Measurements from ENCODE around the gene UGT1A9. TPM values are rescaled to one million over a fixed set of nuclear protein-coding genes. Genes with fewer than 3 reads are reported as not detected.

Gene UGT1A9
- total and polyA plus RNA-seq, 10 of the 15 experiments (the other 5 are each of a cell fraction or from before 2014, with no cell fraction given) = 0.07 TPM; not detected in 9

DNA sequence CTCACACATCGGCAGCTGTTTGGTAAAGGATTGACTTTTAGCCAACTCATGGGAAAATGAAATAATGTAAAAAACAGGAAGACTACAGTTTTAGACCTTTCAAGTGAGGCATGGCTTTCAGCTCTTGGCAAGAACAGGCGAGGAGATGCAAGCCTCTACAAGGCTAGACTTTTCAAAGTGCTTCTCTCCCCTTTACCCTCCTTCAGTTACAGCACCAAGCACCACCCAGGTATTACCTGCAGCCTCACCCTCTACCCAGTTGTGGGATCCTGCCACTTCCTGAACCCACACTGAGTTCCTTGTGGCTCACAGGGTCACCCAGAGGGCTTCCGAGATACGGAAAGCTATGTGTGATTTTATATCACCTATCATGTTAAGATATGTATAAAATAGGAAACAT, 20.7 kb upstream of the UGT1A9 start:
- SMC1A ChIA-PET (ENCODE audit: uncharacterized antibody, unreplicated experiment) = no interaction called here
- Histone ChIP-seq H3K36me3 (ENCODE audit: control insufficient read depth in 2 of 2, insufficient read depth in 2 of 2, low read length in 1 of 2) (no peaks in the 10 kb centered on the region), H3K27ac (ENCODE audit: control insufficient read depth, insufficient read depth) (no peak overlapping the region), H3K4me1 (ENCODE audit: control insufficient read depth, insufficient read depth, low read length) (no peaks in the 10 kb centered on the region), H3K4me2 (ENCODE audit: control insufficient read depth, insufficient read depth) (no peak overlapping the region), H3K79me2 (ENCODE audit: control insufficient read depth, insufficient read depth, low read length) (no peaks in the 10 kb centered on the region), H3K9me3 (replicated peaks; ENCODE audit: control insufficient read depth, insufficient read depth, low read length) (peaks cover 2% of the 10 kb centered on the region; the same call in 1 of the 3 replicates), H3K9ac (ENCODE audit: control insufficient read depth, insufficient read depth, low read length) (no peak overlapping the region), H3K27me3 (replicated peaks in 1 of 2; ENCODE audit: control insufficient read depth in 2 of 2, insufficient read depth in 2 of 2, low read length in 1 of 2) (no peaks in the 10 kb centered on the region), H4K20me1 (ENCODE audit: control insufficient read depth, insufficient read depth) (no peaks in the 10 kb centered on the region), H2AFZ (ENCODE audit: control insufficient read depth, low read depth, low read length) (no peak overlapping the region), H3K4me3 (no peak overlapping the region)
- intact Hi-C loops (cut with micrococcal nuclease; ENCODE audit: unreplicated experiment) (no loop called here), in situ Hi-C loops (cut with MboI) (no loop called here)
- POLR2A ChIA-PET = no interaction called here
- WGBS (ENCODE audit: insufficient coverage, insufficient replicate concordance, low lambda C conversion rate, missing lambda C conversion rate) = 58% methylated on average over 4 of the region's 4 CpGs
- ATAC-seq (no peak), FAIRE-seq (no peak), DNase-seq (ENCODE audit: low read depth, low spot score) (no peak)
- no TSS peak for BruUV-seq (replicated peaks)
- RAD21 ChIA-PET (ENCODE audit: unreplicated experiment) = no interaction called here
- CTCF ChIA-PET = no interaction called here
- TF ChIP-seq NR2C1 (IDR thresholded peaks at IDR 0.05) (no peak), BMI1 (IDR thresholded peaks at IDR 0.05; ENCODE audit: borderline replicate concordance) (no peak), MTA2 (IDR thresholded peaks at IDR 0.05; ENCODE audit: low read depth) (no peak), CBX3 (IDR thresholded peaks at IDR 0.05; ENCODE audit: borderline replicate concordance, low read depth) (no peak), SMARCA5 (IDR thresholded peaks at IDR 0.05) (no peak), CREM (IDR thresholded peaks at IDR 0.05; ENCODE audit: low read depth) (no peak), JUND (IDR thresholded peaks at IDR 0.05; ENCODE audit: low read depth, low read length) (no peak), NR2F1 (conservative IDR thresholded peaks at IDR 0.05) (no peak), EED (IDR thresholded peaks at IDR 0.05; ENCODE audit: low read depth) (no peak)
- TF ChIP-seq, protein P1, sequence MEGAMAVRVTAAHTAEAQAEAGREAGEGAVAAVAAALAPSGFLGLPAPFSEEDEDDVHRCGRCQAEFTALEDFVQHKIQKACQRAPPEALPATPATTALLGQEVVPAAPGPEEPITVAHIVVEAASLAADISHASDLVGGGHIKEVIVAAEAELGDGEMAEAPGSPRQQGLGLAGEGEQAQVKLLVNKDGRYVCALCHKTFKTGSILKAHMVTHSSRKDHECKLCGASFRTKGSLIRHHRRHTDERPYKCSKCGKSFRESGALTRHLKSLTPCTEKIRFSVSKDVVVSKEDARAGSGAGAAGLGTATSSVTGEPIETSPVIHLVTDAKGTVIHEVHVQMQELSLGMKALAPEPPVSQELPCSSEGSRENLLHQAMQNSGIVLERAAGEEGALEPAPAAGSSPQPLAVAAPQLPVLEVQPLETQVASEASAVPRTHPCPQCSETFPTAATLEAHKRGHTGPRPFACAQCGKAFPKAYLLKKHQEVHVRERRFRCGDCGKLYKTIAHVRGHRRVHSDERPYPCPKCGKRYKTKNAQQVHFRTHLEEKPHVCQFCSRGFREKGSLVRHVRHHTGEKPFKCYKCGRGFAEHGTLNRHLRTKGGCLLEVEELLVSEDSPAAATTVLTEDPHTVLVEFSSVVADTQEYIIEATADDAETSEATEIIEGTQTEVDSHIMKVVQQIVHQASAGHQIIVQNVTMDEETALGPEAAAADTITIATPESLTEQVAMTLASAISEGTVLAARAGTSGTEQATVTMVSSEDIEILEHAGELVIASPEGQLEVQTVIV (IDR thresholded peaks at IDR 0.05; ENCODE audit: borderline replicate concordance, partially characterized antibody) = no peak
- TF ChIP-seq, protein P2, sequence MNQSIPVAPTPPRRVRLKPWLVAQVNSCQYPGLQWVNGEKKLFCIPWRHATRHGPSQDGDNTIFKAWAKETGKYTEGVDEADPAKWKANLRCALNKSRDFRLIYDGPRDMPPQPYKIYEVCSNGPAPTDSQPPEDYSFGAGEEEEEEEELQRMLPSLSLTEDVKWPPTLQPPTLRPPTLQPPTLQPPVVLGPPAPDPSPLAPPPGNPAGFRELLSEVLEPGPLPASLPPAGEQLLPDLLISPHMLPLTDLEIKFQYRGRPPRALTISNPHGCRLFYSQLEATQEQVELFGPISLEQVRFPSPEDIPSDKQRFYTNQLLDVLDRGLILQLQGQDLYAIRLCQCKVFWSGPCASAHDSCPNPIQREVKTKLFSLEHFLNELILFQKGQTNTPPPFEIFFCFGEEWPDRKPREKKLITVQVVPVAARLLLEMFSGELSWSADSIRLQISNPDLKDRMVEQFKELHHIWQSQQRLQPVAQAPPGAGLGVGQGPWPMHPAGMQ (IDR thresholded peaks at IDR 0.05; ENCODE audit: borderline replicate concordance) = no peak
- TF ChIP-seq, protein P3, sequence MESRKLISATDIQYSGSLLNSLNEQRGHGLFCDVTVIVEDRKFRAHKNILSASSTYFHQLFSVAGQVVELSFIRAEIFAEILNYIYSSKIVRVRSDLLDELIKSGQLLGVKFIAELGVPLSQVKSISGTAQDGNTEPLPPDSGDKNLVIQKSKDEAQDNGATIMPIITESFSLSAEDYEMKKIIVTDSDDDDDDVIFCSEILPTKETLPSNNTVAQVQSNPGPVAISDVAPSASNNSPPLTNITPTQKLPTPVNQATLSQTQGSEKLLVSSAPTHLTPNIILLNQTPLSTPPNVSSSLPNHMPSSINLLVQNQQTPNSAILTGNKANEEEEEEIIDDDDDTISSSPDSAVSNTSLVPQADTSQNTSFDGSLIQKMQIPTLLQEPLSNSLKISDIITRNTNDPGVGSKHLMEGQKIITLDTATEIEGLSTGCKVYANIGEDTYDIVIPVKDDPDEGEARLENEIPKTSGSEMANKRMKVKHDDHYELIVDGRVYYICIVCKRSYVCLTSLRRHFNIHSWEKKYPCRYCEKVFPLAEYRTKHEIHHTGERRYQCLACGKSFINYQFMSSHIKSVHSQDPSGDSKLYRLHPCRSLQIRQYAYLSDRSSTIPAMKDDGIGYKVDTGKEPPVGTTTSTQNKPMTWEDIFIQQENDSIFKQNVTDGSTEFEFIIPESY (IDR thresholded peaks at IDR 0.05) = no peak
- TF ChIP-seq, protein P4, sequence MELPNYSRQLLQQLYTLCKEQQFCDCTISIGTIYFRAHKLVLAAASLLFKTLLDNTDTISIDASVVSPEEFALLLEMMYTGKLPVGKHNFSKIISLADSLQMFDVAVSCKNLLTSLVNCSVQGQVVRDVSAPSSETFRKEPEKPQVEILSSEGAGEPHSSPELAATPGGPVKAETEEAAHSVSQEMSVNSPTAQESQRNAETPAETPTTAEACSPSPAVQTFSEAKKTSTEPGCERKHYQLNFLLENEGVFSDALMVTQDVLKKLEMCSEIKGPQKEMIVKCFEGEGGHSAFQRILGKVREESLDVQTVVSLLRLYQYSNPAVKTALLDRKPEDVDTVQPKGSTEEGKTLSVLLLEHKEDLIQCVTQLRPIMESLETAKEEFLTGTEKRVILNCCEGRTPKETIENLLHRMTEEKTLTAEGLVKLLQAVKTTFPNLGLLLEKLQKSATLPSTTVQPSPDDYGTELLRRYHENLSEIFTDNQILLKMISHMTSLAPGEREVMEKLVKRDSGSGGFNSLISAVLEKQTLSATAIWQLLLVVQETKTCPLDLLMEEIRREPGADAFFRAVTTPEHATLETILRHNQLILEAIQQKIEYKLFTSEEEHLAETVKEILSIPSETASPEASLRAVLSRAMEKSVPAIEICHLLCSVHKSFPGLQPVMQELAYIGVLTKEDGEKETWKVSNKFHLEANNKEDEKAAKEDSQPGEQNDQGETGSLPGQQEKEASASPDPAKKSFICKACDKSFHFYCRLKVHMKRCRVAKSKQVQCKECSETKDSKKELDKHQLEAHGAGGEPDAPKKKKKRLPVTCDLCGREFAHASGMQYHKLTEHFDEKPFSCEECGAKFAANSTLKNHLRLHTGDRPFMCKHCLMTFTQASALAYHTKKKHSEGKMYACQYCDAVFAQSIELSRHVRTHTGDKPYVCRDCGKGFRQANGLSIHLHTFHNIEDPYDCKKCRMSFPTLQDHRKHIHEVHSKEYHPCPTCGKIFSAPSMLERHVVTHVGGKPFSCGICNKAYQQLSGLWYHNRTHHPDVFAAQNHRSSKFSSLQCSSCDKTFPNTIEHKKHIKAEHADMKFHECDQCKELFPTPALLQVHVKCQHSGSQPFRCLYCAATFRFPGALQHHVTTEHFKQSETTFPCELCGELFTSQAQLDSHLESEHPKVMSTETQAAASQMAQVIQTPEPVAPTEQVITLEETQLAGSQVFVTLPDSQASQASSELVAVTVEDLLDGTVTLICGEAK (IDR thresholded peaks at IDR 0.05; ENCODE audit: borderline replicate concordance) = no peak
